ENCODE data around the gene ARHGAP24. TPM values are rescaled to one million over a fixed set of nuclear protein-coding genes. Genes with fewer than 3 reads are reported as not detected.

The ARHGAP24 gene
- polyA plus RNA-seq, 1 of the 3 experiments (the other 2 are of a cell fraction): 1.4 TPM

- ChIA-PET POLR2A (no interaction called here), CTCF (interaction anchor here (0.9 kb wide), 1 partner anchor 26 kb away, joined by 4 read pairs; no protein-coding TSS in a partner anchor)
- H3K9ac ChIP-seq: no peak overlapping the region
- no peaks in the 10 kb centered on the region for H3K27me3 ChIP-seq (ENCODE audit: insufficient read depth)
- no peaks in the 10 kb centered on the region for H4K20me1 ChIP-seq (ENCODE audit: insufficient read depth)
- H3K4me2 ChIP-seq: no peak overlapping the region
- DNase-seq: no peak
- peaks cover 2% of the 10 kb centered on the region for H3F3A ChIP-seq (replicated peaks; ENCODE audit: insufficient read depth)
- no peaks in the 10 kb centered on the region; the same call in 1 of the 2 replicates for H3K79me2 ChIP-seq (ENCODE audit: insufficient read depth)
- no peaks in the 10 kb centered on the region for H3K36me3 ChIP-seq (replicated peaks in 1 of 2; ENCODE audit: control insufficient read depth in 1 of 2, insufficient read depth in 2 of 2, low read length in 1 of 2)
- H3K4me3 ChIP-seq (ENCODE audit: low read depth in 2 of 2, low read length in 1 of 2): no peak overlapping the region
- H3K4me1 ChIP-seq (ENCODE audit: control insufficient read depth in 1 of 2, insufficient read depth in 2 of 2, low read depth in 1 of 2, low read length in 1 of 2): peaks cover 9 to 13% of the 10 kb centered on the region in 2 experiments; a peak in 3 of 4 replicates
- 0 out of 2 replicates have a peak, but pooled peaks cover 3% of the 10 kb centered on the region for H3K9me3 ChIP-seq
- H3K27ac ChIP-seq (ENCODE audit: low read depth in 2 of 2, low read length in 1 of 2): no peak overlapping the region
- 82% methylated on average over 2 of the region's 2 CpGs for WGBS (ENCODE audit: low lambda C conversion rate)
- H3K9me2 ChIP-seq: no peaks in the 10 kb centered on the region
- H2AFZ ChIP-seq (ENCODE audit: low read depth): no peak overlapping the region
- no peak for TF ChIP-seq REST (IDR thresholded peaks at IDR 0.05; ENCODE audit: low read depth, low read length)
- no peak for TF ChIP-seq FOXJ3 (CRISPR knock-in tag; IDR thresholded peaks at IDR 0.05)
- TF ChIP-seq NFIC (IDR thresholded peaks at IDR 0.05; ENCODE audit: borderline replicate concordance): no peak
- TF ChIP-seq CHD2 (IDR thresholded peaks at IDR 0.05; ENCODE audit: low read length, partially characterized antibody): no peak
- TF ChIP-seq RAD21 (IDR thresholded peaks at IDR 0.05; ENCODE audit: low read length): no peak
- no peak for TF ChIP-seq NRF1 (IDR thresholded peaks at IDR 0.05; ENCODE audit: low read depth, low read length)
- no peak for TF ChIP-seq MXI1 (IDR thresholded peaks at IDR 0.05; ENCODE audit: low read depth, low read length)
- no peak for TF ChIP-seq ELF1 (IDR thresholded peaks at IDR 0.05)
- TF ChIP-seq USF1 (IDR thresholded peaks at IDR 0.05; ENCODE audit: borderline replicate concordance, low read depth): no peak
Measured at GRCh38 chr4:85821688-85822455, 346.9 kb downstream of the ARHGAP24 start.

GRCh38 chr4:85823295-85823694 is 348.3 kb downstream of the ARHGAP24 start:
- Histone ChIP-seq H2AFZ (ENCODE audit: low read depth) (no peak overlapping the region), H3K9me2 (no peaks in the 10 kb centered on the region), H3K9ac (no peak overlapping the region), H3K27ac (ENCODE audit: low read depth in 2 of 2, low read length in 1 of 2) (peak overlapping the region in 1 of 2 experiments; percentile 21; a peak in 1 of 4 replicates), H3K4me1 (ENCODE audit: control insufficient read depth in 1 of 2, insufficient read depth in 2 of 2, low read depth in 1 of 2, low read length in 1 of 2) (peaks cover 9 to 19% of the 10 kb centered on the region in 2 experiments; a peak in 3 of 4 replicates), H3K4me3 (ENCODE audit: low read depth in 2 of 2, low read length in 1 of 2) (no peak overlapping the region), H3K9me3 (no peaks in the 10 kb centered on the region), H3K4me2 (peak overlapping the region; percentile 10; the same call in 1 of the 2 replicates), H3K79me2 (ENCODE audit: insufficient read depth) (no peaks in the 10 kb centered on the region; the same call in 1 of the 2 replicates), H3K36me3 (replicated peaks in 1 of 2; ENCODE audit: control insufficient read depth in 1 of 2, insufficient read depth in 2 of 2, low read length in 1 of 2) (no peaks in the 10 kb centered on the region), H3K27me3 (ENCODE audit: insufficient read depth) (no peaks in the 10 kb centered on the region), H3F3A (replicated peaks; ENCODE audit: insufficient read depth) (peaks cover 4% of the 10 kb centered on the region), H4K20me1 (ENCODE audit: insufficient read depth) (no peaks in the 10 kb centered on the region)
- ChIA-PET POLR2A (no interaction called here), CTCF (interaction anchor here (0.8 to 4.6 kb wide), 3 partner anchors 20 to 35 kb away, joined by 3 to 28 read pairs (median 3); no protein-coding TSS in a partner anchor)
- DNase-seq: peak; percentile 36
- 8% methylated on average over 1 of the region's 1 CpG for WGBS (ENCODE audit: low lambda C conversion rate)
- TF ChIP-seq YY1 (IDR thresholded peaks at IDR 0.05; ENCODE audit: low read depth): no peak
- no peak for TF ChIP-seq USF2 (IDR thresholded peaks at IDR 0.05; ENCODE audit: borderline replicate concordance, low read depth, low read length)
- no peak for TF ChIP-seq NRF1 (IDR thresholded peaks at IDR 0.05; ENCODE audit: low read depth, low read length)
- peak; percentile 37; the same call in 1 of the 2 replicates for TF ChIP-seq RCOR1 (IDR thresholded peaks at IDR 0.05; ENCODE audit: low read length)
- no peak for TF ChIP-seq MAX (IDR thresholded peaks at IDR 0.05; ENCODE audit: low read depth)
- no peak for TF ChIP-seq SMC3 (IDR thresholded peaks at IDR 0.05; ENCODE audit: low read depth, low read length)
- TF ChIP-seq ELF1 (IDR thresholded peaks at IDR 0.05): no peak
- TF ChIP-seq JUND (IDR thresholded peaks at IDR 0.05): no peak
- peak; percentile 63; the same call in 1 of the 2 replicates for TF ChIP-seq MXI1 (IDR thresholded peaks at IDR 0.05; ENCODE audit: low read depth, low read length)
- TF ChIP-seq TEAD4 (IDR thresholded peaks at IDR 0.05; ENCODE audit: borderline replicate concordance, insufficient read depth): no peak
- TF ChIP-seq FOSL2 (IDR thresholded peaks at IDR 0.05; ENCODE audit: borderline replicate concordance, low read depth): no peak
- TF ChIP-seq EZH2phosphoT487 (IDR thresholded peaks at IDR 0.05; ENCODE audit: borderline replicate concordance, low read depth): no peak
- no peak for TF ChIP-seq POLR2AphosphoS5 (IDR thresholded peaks at IDR 0.05; ENCODE audit: low read depth, low read length)
- no peak for TF ChIP-seq MEF2A (IDR thresholded peaks at IDR 0.05; ENCODE audit: borderline replicate concordance, low read depth)

All from SK-N-SH (cell line).